Measurements from ENCODE around the gene LAMA5.

Gene LAMA5

GRCh38 chr20:62325172-62325905 is 41.8 kb downstream of the LAMA5 start:
- DNase-seq: no peak

DNA sequence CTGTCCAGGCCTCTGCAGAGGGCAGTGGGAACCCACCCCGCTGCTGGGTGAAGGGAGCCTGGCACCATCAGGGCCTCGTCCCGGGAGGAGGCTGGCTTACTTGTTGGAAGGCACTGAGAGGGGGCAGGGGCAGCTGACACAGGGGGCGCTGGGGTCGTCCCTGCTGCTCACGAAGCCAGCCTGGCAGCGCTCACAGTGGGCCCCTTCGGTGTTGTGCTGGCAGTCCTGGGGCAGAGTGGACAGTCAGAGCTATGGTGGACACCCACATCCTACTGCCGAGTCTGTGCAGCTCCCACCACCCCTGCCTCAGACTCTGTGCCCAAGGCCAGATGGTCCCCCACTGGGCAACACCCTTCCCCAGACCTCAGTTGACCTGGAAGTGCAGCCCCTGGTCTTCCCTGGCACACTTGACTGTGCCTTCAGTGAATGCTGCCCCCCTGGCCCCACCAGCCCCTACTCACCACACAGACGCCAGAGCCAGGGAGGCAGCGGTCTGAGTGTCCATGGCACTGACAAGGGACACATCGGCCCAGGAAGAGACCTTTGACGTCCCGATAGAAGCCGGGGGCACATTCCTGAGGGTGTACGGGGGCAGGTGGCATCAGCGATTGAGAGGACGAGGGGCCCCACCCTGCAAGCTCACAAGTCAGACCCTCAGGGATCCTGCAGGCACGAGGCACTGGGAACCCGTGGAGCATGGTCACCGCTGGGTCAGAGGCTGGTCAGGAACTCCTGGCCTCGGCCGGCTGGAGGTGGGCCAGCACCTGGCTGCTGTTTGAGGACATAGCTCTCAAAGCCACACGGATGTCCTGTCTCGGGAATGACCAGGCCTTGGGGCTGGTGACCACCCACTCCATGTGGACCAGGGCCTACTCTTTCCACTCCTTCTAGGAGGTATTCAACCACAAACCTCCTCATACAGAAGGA is 42.9 kb downstream of the LAMA5 start:
- no peak for DNase-seq

DNA sequence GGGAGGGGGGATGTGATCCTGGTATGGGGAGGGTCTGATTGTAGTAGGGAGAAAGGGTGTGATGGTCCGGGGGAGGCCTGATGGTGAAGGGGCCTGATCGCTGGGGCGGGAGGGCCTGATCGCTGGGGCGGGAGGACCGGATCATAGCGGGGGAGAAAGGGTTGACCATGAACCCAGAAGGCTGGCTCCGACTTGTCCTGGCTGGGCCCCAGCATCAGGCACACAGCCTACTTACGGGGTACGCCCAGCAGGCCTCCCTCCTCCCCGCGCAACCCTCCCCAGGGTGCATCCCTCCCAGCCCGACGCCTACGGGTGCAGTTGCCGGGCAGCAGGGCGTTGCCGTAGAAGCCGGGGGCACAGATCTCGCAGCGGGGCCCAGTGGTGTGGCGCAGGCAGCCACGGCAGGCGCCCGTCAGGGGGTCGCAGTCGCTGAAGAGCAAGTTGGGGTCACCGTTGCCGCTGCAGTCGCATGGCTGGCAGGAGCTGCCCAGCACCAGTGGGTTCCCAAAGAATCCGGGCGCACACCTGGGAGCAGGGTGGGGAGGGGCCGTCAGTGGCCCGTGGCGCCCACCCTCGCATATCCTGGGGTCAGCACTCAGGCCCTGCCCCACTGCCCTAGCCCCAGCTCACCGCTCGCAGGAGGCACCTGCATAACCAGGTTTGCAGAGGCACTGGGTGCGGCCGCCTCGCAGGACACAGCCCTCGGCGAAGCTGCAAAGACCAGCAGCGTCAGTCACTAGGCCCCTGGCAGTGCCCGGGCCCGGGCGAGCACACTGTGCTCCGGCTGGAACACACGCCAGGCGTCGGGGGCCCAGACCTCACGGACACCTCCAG is 43.7 kb downstream of the LAMA5 start:
- DNase-seq: no peak

- DNase-seq: no peak
These were observed 44.5 kb downstream of the LAMA5 start for GRCh38 chr20:62322492-62323041.

- no peak for DNase-seq
These were observed 45.1 kb downstream of the LAMA5 start for GRCh38 chr20:62321975-62322374.

DNA sequence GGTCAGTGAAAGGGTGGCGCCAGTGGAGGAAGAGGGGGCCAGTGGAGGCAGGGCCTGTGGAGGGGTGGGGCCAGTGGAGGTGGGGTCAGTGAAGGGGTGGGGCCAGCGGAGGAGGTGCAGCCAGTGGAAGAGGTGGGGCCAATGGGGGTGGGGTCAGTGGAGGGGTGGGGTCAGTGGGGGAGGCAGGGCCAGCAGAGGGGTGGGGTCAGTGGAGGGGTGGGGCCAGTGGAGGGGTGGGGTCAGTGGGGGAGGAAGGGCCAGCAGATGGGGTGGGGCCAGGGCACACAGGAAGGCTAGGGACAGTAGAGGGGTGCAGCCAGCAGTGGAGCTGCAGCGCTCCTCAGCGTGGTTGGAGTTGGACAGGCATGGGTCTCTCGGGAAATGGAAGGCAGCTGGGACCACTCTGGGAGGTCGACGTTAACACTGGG is 45.6 kb downstream of the LAMA5 start:
- DNase-seq: peak in 1 of 2 donors; percentile 9

DNA sequence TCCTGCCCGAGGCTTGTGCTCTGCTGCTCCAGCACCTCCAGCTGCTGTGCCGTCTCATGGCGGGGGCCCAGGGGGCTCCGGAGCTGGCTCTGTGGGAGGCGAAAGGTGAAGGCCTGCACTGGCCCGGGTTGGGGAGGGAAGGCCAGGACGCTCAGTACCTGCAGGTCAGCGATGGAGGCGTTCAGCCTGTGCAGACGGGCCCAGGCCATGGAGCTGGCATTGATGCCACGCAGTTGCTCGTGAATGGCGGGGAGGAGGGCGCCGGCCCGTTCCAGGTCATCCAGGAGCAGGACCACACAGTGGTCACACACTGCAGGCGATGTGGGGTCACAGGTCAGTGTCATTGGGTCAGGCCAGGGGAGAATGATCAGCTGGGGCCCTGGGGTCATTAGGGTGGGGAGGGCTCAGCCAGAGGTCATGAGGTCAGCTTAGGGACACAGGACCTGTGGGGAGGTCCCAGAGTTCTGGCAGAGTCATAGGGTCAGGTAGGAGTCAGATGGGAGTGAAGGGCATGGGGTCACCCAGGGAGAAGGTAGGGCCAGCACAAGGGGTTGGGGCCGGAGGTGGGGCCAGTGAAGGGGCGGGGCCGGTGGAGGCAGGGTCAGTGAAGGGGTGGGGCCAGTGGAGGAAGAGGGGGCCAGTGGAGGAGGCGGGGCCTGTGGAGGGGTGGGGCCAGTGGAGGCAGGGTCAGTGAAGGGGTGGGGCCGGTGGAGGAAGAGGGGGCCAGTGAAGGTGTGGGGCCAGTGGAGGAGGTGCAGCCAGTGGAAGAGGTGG is 46.3 kb downstream of the LAMA5 start:
- DNase-seq: no peak

DNA sequence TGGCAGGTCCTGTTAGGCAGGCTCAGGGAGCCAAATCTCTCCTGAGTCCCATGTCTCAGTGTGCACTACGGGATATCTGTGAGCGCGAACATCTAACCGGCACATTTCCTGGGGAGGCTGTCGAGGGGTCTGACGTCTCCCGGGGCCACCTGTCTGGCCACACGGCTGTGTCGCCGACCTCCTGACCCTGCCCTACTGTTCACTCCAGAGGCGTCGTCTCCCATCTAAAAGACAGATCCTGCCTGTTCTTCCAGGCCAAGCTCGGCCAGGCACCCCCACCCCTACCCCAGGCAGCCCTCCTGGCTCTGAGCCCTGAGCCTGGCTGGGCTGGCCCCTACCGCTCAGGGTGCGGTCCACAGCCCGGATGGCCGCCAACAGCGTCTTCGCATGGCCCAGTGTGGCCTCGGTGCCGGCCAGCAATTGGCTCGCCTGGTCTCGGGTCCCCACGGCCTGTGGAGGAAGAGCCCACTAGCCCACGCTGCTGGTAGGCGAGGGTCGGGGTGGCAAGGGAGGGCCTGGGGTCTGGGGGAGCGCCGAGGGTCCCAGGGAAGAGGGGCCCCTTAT is 47.7 kb downstream of the LAMA5 start:
- DNase-seq: no peak

DNA sequence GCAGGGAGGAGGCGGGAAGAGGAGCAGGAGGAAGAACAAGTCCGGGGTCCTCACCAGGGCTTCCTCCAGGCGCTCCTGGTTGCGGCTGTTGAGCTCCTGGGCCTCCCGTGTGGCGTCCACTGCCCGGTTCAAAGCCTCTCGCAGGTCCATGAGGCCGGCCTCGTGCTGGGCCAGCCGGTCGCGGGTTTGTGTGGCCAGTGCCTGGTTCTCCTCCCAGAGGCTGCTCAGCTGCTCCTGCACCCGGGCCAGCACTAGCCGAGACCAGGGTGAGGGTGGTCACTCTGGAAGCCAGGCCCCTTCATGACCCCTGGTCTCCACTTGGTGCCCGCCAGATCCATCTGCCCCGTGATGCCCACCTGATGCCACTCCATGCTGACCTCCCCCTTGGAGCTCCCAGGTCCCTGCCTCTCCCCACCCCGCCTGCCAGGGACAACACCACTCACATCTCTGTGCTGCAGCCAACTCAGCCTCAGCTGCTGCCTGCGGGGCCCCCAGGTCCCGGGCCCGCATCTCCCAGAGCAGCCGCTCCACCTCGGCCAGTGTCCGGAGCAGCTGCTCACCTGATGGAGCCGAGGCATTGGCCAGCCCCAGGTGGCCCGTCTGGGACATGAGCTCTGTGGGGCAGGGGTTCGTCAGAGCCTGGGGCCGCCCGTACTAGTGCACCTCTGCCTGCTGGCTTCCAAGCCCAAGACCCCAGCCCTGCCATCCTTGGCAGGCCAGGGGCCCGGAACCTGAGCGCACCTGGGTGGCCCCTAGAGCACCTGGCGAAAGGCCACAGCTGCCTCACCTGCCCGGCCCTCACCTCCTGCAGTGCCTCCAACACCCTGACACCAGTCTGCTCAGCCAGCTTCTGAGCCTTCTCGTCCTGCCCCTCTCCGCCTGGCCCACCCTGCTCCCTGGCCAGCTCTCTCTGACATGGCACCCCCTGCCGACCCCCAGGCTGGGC is 48.4 kb downstream of the LAMA5 start:
- no peak for DNase-seq

- no peak for DNase-seq
These were observed 49.9 kb downstream of the LAMA5 start for GRCh38 chr20:62317167-62317655.

DNA sequence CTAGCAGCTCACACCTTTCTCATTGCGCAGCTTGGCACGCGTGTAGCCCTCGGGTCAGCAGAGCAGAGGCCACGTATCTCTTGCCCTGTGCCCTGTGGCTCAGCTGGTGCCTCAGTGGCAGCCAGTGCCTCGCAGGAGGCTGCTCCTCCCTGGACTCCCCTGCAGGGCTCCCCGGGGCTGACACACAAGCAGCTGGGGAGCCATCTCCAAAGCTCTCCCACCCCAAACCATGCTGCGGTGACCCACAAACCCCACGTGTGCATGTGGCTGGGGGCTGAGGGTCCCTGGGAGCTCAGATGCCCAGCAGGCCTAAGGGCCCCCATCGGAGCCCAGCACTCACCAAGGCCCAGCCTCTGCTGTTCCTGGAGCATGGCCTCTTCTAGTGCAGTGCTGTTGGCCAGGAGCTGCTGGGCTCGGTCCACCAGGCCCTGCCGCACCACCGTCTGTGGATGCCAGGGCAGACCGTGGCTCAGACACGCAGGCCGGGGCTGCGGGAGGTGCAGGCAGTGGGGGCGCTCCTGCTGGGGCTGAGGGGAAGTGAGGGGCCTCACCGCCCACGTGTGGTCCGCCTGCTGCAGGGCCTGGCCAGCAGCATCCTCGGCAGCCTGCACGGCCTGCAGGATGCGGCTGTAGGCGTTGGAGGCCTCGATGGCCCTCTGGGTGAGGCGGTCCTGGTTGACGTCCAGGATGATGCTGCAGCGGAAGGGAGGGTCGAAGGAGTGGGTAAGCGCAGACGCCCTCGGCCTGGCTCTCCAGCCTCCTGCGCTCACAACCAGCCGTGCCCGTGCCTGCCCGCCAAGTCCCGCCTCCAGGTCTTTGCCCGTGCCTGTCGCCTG is 50.6 kb downstream of the LAMA5 start:
- no peak for DNase-seq

- DNase-seq: no peak
These were observed 51.3 kb downstream of the LAMA5 start for GRCh38 chr20:62315773-62316172.

GRCh38 chr20:62314711-62315302 is 52.3 kb downstream of the LAMA5 start:
- DNase-seq: no peak

DNA sequence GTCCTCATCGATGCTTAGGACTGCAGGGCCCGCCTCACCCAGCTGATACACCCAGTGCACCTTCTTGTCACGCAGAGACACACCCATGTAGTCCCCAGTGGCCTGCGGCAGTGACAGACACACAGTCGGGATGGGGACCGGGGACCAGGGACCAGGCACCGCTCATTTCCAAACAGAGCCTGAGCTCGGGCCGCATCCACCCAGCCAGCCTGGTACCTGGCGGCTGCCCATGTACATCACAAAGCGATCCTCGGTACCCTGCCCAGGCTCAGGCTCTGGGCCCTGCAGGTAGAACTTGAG is 52.8 kb downstream of the LAMA5 start:
- DNase-seq: no peak

DNA sequence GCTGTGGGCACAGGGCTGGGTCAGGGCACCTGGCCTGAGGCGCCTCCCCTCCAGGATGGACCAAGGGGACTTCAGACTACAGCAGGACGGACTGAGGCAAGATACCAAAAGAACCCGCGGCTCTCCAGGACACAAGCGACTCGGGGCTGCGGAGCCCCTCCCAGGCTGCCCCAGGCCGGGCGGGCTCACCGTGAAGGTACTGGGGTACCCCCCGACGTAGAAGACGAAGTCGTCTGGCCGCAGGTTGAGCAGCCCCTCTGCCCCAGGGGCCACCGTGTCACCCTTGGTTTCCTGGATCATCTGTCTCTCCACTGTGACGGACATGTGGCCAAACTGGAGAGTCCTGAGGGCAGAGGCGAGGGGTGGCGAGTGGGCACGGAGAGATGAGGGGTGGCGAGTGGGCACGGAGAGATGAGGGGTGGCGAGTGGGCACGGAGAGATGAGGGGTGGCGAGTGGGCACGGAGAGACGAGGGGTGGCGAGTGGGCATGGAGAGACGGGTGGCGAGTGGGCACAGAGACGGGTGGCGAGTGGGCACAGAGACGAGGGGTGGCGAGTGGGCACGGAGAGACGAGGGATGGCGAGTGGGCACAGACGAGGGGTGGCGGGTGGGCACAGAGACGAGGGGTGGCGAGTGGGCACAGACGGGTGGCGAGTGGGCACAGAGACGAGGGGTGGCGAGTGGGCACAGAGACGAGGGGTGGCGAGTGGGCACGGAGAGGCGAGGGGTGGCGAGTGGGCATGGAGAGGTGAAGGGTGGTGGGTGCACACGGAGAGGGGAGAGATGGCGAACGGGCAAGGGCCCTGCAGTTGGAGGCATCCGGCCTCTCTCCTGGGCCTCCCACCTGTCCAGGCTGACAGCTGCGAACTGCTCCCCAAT is 53.4 kb downstream of the LAMA5 start:
- no peak for DNase-seq

DNA sequence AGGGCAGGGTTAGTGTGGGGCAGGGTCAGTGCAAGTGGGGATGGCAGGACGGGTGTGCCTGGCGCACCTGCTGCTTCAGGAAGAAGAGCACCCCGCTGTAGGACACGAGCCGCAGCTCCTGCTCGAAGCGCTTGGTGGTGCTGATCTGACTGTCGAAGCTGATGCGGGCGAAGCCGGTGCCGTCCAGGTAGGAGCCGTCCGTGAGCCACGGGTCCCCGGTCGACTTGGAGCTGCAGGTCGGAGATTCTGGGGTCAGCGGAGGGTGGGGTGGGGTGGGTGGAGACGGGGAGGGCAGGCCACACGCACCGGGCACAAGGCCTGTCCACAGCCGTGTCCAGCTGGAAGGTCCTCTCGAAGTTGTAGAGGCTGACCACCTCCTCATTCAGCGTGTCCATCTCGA is 54.1 kb downstream of the LAMA5 start:
- no peak for DNase-seq

DNA sequence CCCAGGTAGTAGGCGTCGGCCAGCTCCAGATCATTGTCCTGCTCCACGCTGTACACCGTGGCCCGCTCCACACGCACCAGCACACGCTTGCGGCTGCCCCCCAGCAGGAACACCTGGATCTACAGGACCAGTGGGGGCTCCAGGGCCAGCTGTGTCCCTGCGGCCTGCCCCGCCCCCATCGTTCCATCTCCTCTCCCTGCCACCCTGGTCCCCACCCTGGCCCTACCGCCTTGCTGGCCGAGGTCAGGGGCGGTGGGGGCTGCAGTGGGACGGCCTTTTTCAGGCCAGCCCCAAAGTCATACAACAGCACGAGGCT is 54.5 kb downstream of the LAMA5 start:
- no peak for DNase-seq

Measured in CD4-positive, alpha-beta T cell treated with Interferon alpha-2 for 1 hour (primary cell).